HepG2 (cell line): ENCODE results near the gene ZNF595.
"Not testable (repeated sequence)": the region's sequence is repeated elsewhere in the genome, so short reads cannot be mapped to it uniquely, and the experiment has no call there.

Source experiments
- JUN ChIP-seq: sonication (generic); formaldehyde crosslinking; IDR thresholded peaks from 2 replicates; pipeline ENCODE4 v1.4.0; 2020; ENCODE audit warnings: mild to moderate bottlenecking, missing genetic modification reagents
- JUNB ChIP-seq: sonication (generic); formaldehyde crosslinking; IDR thresholded peaks from 2 replicates; pipeline ENCODE4 v1.8.0; 2022; ENCODE audit warnings: missing genetic modification reagents, mild to moderate bottlenecking, borderline replicate concordance
- MTA3 ChIP-seq: sonication (generic); formaldehyde crosslinking; IDR thresholded peaks from 2 replicates; pipeline ENCODE4 v1.4.0; 2020; ENCODE audit warnings: missing genetic modification reagents
- SOX5 ChIP-seq: IDR thresholded peaks from 2 replicates; pipeline ENCODE4 v1.6.1; 2016; ENCODE audit warnings: borderline replicate concordance

- TF ChIP-seq JUNB (CRISPR knock-in tag); SOX5 (CRISPR knock-in tag); JUN (CRISPR knock-in tag); MTA3: not testable (repeated sequence)
Observed at GRCh38 chr4:36559-37415, 16.3 kb upstream of the ZNF595 start.
